ENCODE results near the gene SLC35F6.
A peak's percentile ranks its signal among the peaks of the same experiment; 100 is the strongest.
"Not testable (repeated sequence)": the region's sequence is repeated elsewhere in the genome, so short reads cannot be mapped to it uniquely, and the experiment has no call there.

The SLC35F6 gene

GRCh38 chr2:26792720-26793119, 28.6 kb downstream of the SLC35F6 start:
- Histone ChIP-seq H3K4me1 (no peaks in the 10 kb centered on the region), H3K27me3 (no peaks in the 10 kb centered on the region)
- TF ChIP-seq CTCF (IDR thresholded peaks at IDR 0.05; ENCODE audit: low read depth, low read length) = no peak

GRCh38 chr2:26793518-26793917, 29.4 kb downstream of the SLC35F6 start:
- TF ChIP-seq CTCF (IDR thresholded peaks at IDR 0.05; ENCODE audit: low read depth, low read length) = no peak

More at GRCh38 chr2:26792720-26793119, 28.6 kb downstream of the SLC35F6 start:
- no peak overlapping the region for H3K4me3 ChIP-seq (ENCODE audit: low read depth, low read length)
- H3K9me3 ChIP-seq = no peaks in the 10 kb centered on the region
- H3K36me3 ChIP-seq = peaks cover 64% of the 10 kb centered on the region
- no peak for DNase-seq

GRCh38 chr2:26795135-26795534, 31.1 kb downstream of the SLC35F6 start:
- not testable (repeated sequence) for DNase-seq; H3K27me3 ChIP-seq; H3K4me1 ChIP-seq; H3K4me3 ChIP-seq (ENCODE audit: low read depth, low read length); H3K9me3 ChIP-seq
- H3K36me3 ChIP-seq = peaks cover 64% of the 10 kb centered on the region

More at GRCh38 chr2:26793518-26793917, 29.4 kb downstream of the SLC35F6 start:
- peaks cover 66% of the 10 kb centered on the region for H3K36me3 ChIP-seq
- DNase-seq = no peak
- H3K9me3 ChIP-seq = no peaks in the 10 kb centered on the region
- no peaks in the 10 kb centered on the region for H3K4me1 ChIP-seq
- H3K4me3 ChIP-seq (ENCODE audit: low read depth, low read length) = no peak overlapping the region
- no peaks in the 10 kb centered on the region for H3K27me3 ChIP-seq

GRCh38 chr2:26801328-26801727, 37.2 kb downstream of the SLC35F6 start:
- Histone ChIP-seq H3K4me1 (no peaks in the 10 kb centered on the region), H3K9me3 (no peaks in the 10 kb centered on the region), H3K27me3 (no peaks in the 10 kb centered on the region), H3K4me3 (ENCODE audit: low read depth, low read length) (no peak overlapping the region), H3K36me3 (peaks cover 32% of the 10 kb centered on the region)
- no peak for TF ChIP-seq CTCF (IDR thresholded peaks at IDR 0.05; ENCODE audit: low read depth, low read length)
- peak; percentile 22 for DNase-seq

- Histone ChIP-seq H3K36me3 (peaks cover 32% of the 10 kb centered on the region), H3K4me1 (no peaks in the 10 kb centered on the region), H3K27me3 (no peaks in the 10 kb centered on the region), H3K9me3 (no peaks in the 10 kb centered on the region), H3K4me3 (ENCODE audit: low read depth, low read length) (no peak overlapping the region)
- no peak for DNase-seq
- TF ChIP-seq CTCF (IDR thresholded peaks at IDR 0.05; ENCODE audit: low read depth, low read length) = no peak
Observed at GRCh38 chr2:26801796-26802195, 37.7 kb downstream of the SLC35F6 start.

- Histone ChIP-seq H3K4me3 (ENCODE audit: low read depth, low read length) (no peak overlapping the region), H3K9me3 (no peaks in the 10 kb centered on the region), H3K4me1 (peaks cover 8% of the 10 kb centered on the region), H3K36me3 (peaks cover 8% of the 10 kb centered on the region), H3K27me3 (no peaks in the 10 kb centered on the region)
- no peak for DNase-seq
- no peak for TF ChIP-seq CTCF (IDR thresholded peaks at IDR 0.05; ENCODE audit: low read depth, low read length)
Observed at GRCh38 chr2:26805241-26805676, 41.2 kb downstream of the SLC35F6 start.

Measured in BE2C (cell line).